AML-193 (cell line): ENCODE results near the gene PHETA1.

Experiments used
- DNase-seq, 2 experiments: peaks; one replicate each; lab custom pipeline; 2025; lab: John Stamatoyannopoulos, UW

PHETA1 gene

DNA sequence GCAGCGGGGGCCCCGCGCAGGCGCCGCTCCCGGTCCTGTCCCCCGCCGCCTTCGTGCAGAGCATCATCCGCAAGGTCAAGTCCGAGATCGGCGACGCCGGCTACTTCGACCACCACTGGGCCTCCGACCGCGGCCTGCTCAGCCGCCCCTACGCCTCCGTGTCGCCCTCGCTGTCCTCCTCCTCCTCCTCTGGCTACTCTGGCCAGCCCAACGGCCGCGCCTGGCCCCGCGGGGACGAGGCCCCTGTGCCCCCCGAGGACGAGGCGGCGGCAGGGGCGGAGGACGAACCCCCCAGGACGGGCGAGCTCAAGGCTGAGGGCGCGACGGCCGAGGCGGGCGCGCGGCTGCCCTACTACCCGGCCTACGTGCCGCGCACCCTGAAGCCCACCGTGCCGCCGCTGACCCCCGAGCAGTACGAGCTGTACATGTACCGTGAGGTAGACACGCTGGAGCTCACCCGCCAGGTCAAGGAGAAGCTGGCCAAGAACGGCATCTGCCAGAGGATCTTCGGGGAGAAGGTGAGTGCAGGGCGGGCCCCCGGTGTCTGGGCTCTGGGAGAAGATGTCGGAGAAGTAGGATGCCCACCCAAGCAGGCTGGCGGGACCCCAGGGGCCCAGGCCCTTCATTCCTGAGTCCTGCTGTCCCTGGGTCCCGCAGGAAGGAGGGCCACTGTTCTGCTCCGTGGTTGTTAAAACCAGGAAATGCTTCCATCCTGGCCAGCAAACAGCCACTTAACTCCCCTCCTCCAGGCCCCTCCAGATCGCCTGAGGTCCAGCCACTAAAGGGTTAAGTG lies 48.4 kb downstream of the PHETA1 start:
- no peak for DNase-seq

DNA sequence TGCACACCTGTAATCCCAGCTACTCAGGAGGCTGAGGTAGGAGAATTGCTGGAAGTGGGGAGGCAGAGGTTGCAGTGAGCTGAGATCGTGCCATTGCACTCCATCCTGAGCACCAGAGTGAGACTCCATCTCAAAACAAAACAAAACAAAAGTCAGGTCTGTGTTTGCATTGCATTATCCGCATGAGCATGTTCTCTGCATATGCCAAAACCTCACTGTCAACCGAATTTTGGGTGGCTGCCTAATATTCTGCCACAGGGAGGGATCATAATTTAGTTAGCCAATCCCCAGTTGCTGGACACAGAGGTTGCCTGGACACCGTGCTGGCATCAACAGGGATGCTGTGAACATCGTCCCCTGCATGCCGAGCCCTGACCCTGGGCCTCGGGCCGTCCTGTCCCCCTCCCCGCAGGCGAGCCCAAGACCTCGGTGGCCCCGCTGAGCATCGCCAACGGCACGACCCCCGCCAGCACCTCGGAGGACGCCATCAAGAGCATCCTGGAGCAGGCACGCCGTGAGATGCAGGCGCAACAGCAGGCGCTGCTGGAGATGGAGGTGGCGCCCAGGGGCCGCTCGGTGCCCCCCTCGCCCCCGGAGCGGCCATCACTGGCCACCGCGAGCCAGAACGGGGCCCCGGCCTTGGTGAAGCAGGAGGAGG lies 49.2 kb downstream of the PHETA1 start:
- DNase-seq, result no peak

DNA sequence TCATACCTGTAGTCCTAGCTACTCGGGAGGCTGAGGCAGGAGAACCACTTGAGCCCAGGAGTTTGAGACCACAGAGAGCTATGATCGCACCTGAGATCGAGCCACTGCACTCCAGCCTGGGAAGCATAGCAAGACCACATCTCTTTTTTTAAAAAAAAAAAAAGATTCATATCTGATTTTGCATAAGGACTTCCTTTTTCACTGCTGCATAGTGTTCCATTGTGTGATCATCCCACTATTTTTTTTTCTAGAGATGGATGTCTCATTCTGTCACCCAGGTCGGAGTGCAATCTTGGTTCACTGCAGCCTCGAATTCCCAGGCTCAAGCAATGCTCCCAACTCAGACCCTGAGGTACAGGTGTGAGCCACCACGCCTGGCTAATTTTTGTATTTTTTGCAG lies 50.4 kb downstream of the PHETA1 start:
- DNase-seq, result no peak

GRCh38 chr12:111316671-111317070 lies 52.2 kb downstream of the PHETA1 start:
- DNase-seq, result no peak

GRCh38 chr12:111314953-111315539 lies 53.8 kb downstream of the PHETA1 start:
- peak; percentile 29 to 33 for DNase-seq

- peak; percentile 43 to 57 for DNase-seq
Observed at GRCh38 chr12:111313833-111314259, 55.0 kb downstream of the PHETA1 start.

- DNase-seq, result no peak
Observed at GRCh38 chr12:111312708-111313107, 56.2 kb downstream of the PHETA1 start.

DNA sequence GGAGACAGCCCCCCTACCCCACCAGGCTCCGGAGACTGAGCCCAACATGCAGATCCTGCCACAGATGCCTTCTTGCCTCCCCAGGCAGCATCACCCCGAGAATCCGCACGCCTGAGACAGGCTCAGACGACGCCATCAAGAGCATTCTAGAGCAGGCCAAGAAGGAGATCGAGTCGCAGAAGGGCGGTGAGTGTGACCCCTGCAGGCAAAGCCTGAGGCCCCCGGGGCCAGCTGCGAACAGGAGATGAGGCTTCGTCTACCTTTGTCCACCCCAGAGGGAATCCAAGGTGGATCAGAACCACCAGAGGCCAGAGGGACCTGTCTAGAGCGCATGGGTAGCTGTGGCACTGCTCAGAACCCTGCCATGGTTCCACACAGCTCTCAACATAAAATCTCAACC lies 56.9 kb downstream of the PHETA1 start:
- DNase-seq, result no peak

DNA sequence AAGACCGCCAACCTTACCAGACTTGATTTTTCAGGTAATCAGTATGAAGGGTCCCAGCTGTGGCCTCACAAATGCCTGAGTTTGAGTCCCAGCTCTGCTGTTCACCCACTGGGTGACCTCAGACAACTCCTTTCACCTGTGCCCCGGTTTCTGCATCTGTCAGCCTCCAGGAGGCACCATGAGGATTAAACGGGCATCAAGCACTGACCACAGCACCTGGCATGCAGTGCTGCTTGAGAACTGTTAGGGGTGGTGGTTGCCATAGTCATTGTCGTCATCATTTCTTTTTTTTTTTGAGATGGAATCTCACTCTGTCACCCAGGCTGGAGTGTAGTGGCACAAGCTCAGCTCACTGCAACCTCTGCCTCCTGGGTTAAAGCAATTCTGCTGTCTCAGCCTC lies 57.9 kb downstream of the PHETA1 start:
- no peak for DNase-seq
